ENCODE results near the gene DCST2.

Gene DCST2

DNA sequence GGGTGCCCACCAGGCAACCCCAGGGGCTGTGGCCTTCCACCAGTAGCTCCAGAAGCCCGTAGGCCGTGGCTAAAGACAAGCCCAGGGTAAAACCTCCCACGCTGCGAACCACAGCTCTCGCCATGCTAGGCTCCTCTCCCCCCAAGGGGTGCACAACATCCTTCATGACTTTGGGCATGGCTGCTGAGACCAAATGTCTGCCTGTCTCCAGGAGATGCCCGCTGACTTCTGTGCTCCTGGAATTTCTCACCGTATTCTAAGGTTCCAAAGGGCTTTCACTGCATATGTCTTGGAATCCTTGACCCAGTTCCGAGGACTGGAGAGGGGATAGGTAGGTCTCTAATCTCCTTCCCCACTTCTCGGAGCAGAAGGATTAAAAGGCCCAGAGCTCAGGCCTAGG, at the start of gene DCST2, which contains the start of gene DCST1:
Gene DCST2, minus strand, starts transcription at position 258 of the 400 bp plus-strand sequence. Its CDS starts 80 bp downstream, at position 178.
Gene DCST1, plus strand, starts transcription at position 301 of the 400 bp plus-strand sequence. CDS start 213 bp downstream, outside the sequence.
- H3K27me3 ChIP-seq (ENCODE audit: control insufficient read depth, insufficient read depth, low read length) = no peaks in the 10 kb centered on the region; the same call in 1 of the 2 replicates
- peaks cover 4% of the 10 kb centered on the region; the same call in 1 of the 2 replicates for H3K4me1 ChIP-seq (ENCODE audit: control insufficient read depth, insufficient read depth, low read length)
- H3K9me3 ChIP-seq (ENCODE audit: control insufficient read depth, insufficient read depth, low read depth, low read length) = no peaks in the 10 kb centered on the region
- no peak within 1 kb of the TSS for H3K9ac ChIP-seq (ENCODE audit: low read length)
- no peak within 1 kb of the TSS for H3K27ac ChIP-seq (ENCODE audit: low read depth, low read length)
- H3K36me3 ChIP-seq (ENCODE audit: control insufficient read depth, insufficient read depth, low read length) = no peaks in the 10 kb centered on the region
- H3K4me3 ChIP-seq (ENCODE audit: low read depth, low read length) = no peak within 1 kb of the TSS

- Histone ChIP-seq H3K36me3 (ENCODE audit: control insufficient read depth, insufficient read depth, low read length) (no peaks in the 10 kb centered on the region), H3K27ac (ENCODE audit: low read depth, low read length) (no peak overlapping the region), H3K9me3 (ENCODE audit: control insufficient read depth, insufficient read depth, low read depth, low read length) (no peaks in the 10 kb centered on the region), H3K27me3 (ENCODE audit: control insufficient read depth, insufficient read depth, low read length) (peaks cover 64% of the 10 kb centered on the region), H3K9ac (ENCODE audit: low read length) (no peak overlapping the region), H3K4me1 (ENCODE audit: control insufficient read depth, insufficient read depth, low read length) (peaks cover 41% of the 10 kb centered on the region), H3K4me3 (ENCODE audit: low read depth, low read length) (0 out of 2 replicates have a peak overlapping the region, but pooled peaks have one; percentile 60)
These were observed 49.5 kb upstream of the DCST2 start for GRCh38 chr1:155083052-155083541.

DNA sequence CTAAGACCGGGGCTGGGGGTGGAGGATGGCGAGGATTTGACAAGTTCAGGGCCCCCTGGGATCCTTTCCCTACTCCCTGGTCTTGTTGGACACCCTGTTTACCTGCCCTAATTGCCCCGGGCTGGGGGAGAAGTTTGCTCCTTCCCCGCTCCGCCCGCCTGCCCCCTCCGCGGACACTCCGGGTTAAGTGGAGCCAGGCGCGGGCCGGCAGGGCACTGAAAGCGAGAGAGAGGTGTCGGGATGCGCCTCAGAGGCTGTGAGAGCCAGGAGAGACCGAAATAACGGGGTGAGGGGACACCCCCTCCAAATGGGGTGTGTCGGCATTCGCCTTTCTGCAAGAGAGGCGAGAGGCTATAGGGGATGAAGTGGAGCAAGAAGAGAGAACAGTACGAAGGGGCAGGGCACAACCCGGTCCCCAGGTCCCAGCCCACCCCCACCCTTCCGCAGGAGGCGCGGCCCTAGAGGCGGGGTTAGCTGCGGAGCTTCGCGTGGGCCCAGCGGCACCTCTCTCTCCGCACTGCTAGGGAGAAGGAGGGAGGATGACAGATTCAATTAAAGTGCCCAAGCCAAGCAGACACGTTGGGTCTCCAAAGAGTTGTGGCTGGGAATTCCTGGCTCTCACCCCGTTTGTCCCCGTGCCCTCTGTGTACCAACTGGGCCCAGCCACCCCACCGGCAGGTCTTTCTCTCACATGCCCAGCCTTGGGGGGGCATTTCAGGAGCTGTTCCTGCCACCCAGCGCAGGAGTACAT, 48.9 kb upstream of the DCST2 start:
- peak overlapping the region; percentile 60 for H3K4me3 ChIP-seq (ENCODE audit: low read depth, low read length)
- peaks cover 70% of the 10 kb centered on the region for H3K27me3 ChIP-seq (ENCODE audit: control insufficient read depth, insufficient read depth, low read length)
- H3K9me3 ChIP-seq (ENCODE audit: control insufficient read depth, insufficient read depth, low read depth, low read length) = no peaks in the 10 kb centered on the region
- no peaks in the 10 kb centered on the region for H3K36me3 ChIP-seq (ENCODE audit: control insufficient read depth, insufficient read depth, low read length)
- no peak overlapping the region for H3K27ac ChIP-seq (ENCODE audit: low read depth, low read length)
- H3K9ac ChIP-seq (ENCODE audit: low read length) = no peak overlapping the region
- H3K4me1 ChIP-seq (ENCODE audit: control insufficient read depth, insufficient read depth, low read length) = peaks cover 42% of the 10 kb centered on the region

DNA sequence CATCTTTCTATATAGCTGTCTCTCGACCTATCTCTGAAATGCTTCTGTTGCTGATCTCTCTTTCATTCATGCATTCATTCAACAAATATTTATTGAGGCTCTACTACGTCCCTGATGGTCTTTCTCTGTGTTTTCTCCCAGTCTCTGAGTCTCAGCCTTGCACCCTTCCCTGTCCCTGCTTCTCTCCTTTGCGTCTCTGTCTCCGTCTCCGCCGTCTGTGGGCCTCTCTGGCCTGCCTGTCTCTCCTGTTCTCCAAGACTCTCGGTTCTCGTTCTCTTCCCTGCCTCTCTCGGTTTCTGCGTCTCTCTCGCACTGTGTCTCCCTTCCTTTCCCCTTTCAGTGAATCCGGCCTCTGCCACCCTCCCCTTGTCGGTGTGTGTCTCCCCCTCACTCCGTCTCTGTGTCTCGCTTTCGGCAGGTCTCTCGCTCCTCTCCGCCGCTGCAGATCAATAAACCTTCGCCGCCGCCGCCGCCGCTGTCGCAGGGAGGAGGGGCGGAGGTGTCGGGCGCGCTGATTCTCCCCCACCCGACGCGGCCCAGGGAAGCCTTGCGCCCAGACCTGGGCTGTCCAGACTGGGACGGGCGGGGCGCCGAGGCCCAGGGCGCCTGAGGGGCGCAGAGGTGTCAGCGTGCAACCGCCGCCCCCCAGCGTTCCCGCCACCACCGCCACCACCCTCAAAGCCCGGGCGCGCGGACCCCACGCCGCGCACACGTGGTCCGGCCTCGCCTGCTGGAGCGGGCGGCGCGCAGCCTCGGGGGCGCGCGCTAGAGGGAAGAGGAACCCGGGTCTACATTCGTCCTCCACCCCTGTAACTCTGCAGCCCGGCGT, 48.1 kb upstream of the DCST2 start:
- Histone ChIP-seq H3K27me3 (ENCODE audit: control insufficient read depth, insufficient read depth, low read length) (peaks cover 73% of the 10 kb centered on the region), H3K9me3 (ENCODE audit: control insufficient read depth, insufficient read depth, low read depth, low read length) (no peaks in the 10 kb centered on the region), H3K4me1 (ENCODE audit: control insufficient read depth, insufficient read depth, low read length) (peaks cover 41% of the 10 kb centered on the region), H3K27ac (ENCODE audit: low read depth, low read length) (no peak overlapping the region), H3K4me3 (ENCODE audit: low read depth, low read length) (peak overlapping the region; percentile 60), H3K9ac (ENCODE audit: low read length) (no peak overlapping the region), H3K36me3 (ENCODE audit: control insufficient read depth, insufficient read depth, low read length) (no peaks in the 10 kb centered on the region)

GRCh38 chr1:155080312-155081228, 47.0 kb upstream of the DCST2 start:
- Histone ChIP-seq H3K9ac (ENCODE audit: low read length) (peak overlapping the region; percentile 22), H3K27me3 (ENCODE audit: control insufficient read depth, insufficient read depth, low read length) (peaks cover 75% of the 10 kb centered on the region), H3K4me1 (ENCODE audit: control insufficient read depth, insufficient read depth, low read length) (peaks cover 35% of the 10 kb centered on the region), H3K9me3 (ENCODE audit: control insufficient read depth, insufficient read depth, low read depth, low read length) (no peaks in the 10 kb centered on the region), H3K36me3 (ENCODE audit: control insufficient read depth, insufficient read depth, low read length) (no peaks in the 10 kb centered on the region), H3K27ac (ENCODE audit: low read depth, low read length) (no peak overlapping the region), H3K4me3 (ENCODE audit: low read depth, low read length) (peak overlapping the region; percentile 60)

- no peak overlapping the region for H3K27ac ChIP-seq (ENCODE audit: low read depth, low read length)
- H3K27me3 ChIP-seq (ENCODE audit: control insufficient read depth, insufficient read depth, low read length) = peaks cover 84% of the 10 kb centered on the region
- peaks cover 35% of the 10 kb centered on the region for H3K4me1 ChIP-seq (ENCODE audit: control insufficient read depth, insufficient read depth, low read length)
These were observed 46.1 kb upstream of the DCST2 start for GRCh38 chr1:155079487-155080311.

GRCh38 chr1:155079210-155079486, 45.6 kb upstream of the DCST2 start:
- no peaks in the 10 kb centered on the region for H3K36me3 ChIP-seq (ENCODE audit: control insufficient read depth, insufficient read depth, low read length)
- H3K4me3 ChIP-seq (ENCODE audit: low read depth, low read length) = peak overlapping the region; percentile 60
- peaks cover 82% of the 10 kb centered on the region for H3K27me3 ChIP-seq (ENCODE audit: control insufficient read depth, insufficient read depth, low read length)
- H3K4me1 ChIP-seq (ENCODE audit: control insufficient read depth, insufficient read depth, low read length) = peaks cover 31% of the 10 kb centered on the region
- H3K9me3 ChIP-seq (ENCODE audit: control insufficient read depth, insufficient read depth, low read depth, low read length) = no peaks in the 10 kb centered on the region
- no peak overlapping the region for H3K27ac ChIP-seq (ENCODE audit: low read depth, low read length)
- no peak overlapping the region for H3K9ac ChIP-seq (ENCODE audit: low read length)

More at GRCh38 chr1:155079487-155080311, 46.1 kb upstream of the DCST2 start:
- no peaks in the 10 kb centered on the region for H3K9me3 ChIP-seq (ENCODE audit: control insufficient read depth, insufficient read depth, low read depth, low read length)
- no peaks in the 10 kb centered on the region for H3K36me3 ChIP-seq (ENCODE audit: control insufficient read depth, insufficient read depth, low read length)
- peak overlapping the region; percentile 60 for H3K4me3 ChIP-seq (ENCODE audit: low read depth, low read length)
- peak overlapping the region; percentile 21 for H3K9ac ChIP-seq (ENCODE audit: low read length)

GRCh38 chr1:155078469-155079209, 45.1 kb upstream of the DCST2 start, which contains the start of gene EFNA3:
Gene EFNA3 (plus strand): TSS chr1:155078837. CDS start chr1:155078942, 105 bp downstream.
- Histone ChIP-seq H3K9me3 (ENCODE audit: control insufficient read depth, insufficient read depth, low read depth, low read length) (no peaks in the 10 kb centered on the region), H3K36me3 (ENCODE audit: control insufficient read depth, insufficient read depth, low read length) (no peaks in the 10 kb centered on the region), H3K4me3 (ENCODE audit: low read depth, low read length) (peak within 1 kb of the TSS; percentile 60), H3K27me3 (ENCODE audit: control insufficient read depth, insufficient read depth, low read length) (peaks cover 77% of the 10 kb centered on the region), H3K9ac (ENCODE audit: low read length) (peak within 1 kb of the TSS; percentile 21), H3K4me1 (ENCODE audit: control insufficient read depth, insufficient read depth, low read length) (peaks cover 30% of the 10 kb centered on the region), H3K27ac (ENCODE audit: low read depth, low read length) (no peak within 1 kb of the TSS)

DNA sequence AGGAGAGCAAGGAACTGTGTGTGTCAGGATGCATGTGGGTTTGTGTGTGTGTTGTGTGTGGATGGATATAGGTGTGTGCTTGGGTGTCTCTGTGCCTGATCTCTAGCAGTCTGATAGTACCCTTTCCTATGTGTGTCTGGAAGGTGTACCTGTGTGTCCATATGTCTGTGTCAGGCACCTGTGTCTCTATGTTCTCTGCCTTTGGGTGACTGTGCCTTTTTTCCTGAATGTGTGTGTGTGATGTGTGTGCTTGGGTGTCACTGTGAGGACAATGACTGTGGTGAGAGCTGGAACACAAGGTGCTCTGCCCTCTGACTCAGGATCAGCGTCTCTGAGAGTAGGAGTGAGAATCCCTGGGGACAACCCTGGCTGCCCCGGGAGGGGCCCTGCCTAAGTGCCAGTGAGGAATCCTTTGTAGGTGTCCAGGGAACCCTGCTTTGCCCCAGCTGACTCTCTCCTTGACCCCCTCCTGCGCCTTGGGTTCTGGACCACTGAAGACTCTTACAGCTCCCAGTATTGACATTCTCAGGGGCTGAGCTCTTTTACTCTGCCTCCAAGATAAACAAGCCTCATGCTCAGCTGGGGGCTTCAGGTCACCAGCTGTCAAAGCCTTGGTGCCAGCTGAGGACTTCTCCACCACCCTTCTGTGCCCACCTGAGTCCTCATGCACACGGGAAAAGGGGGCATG, 44.3 kb upstream of the DCST2 start:
- H3K27me3 ChIP-seq (ENCODE audit: control insufficient read depth, insufficient read depth, low read length) = peaks cover 73% of the 10 kb centered on the region
- no peak overlapping the region for H3K9ac ChIP-seq (ENCODE audit: low read length)
- no peak overlapping the region for H3K27ac ChIP-seq (ENCODE audit: low read depth, low read length)
- H3K4me1 ChIP-seq (ENCODE audit: control insufficient read depth, insufficient read depth, low read length) = peaks cover 36% of the 10 kb centered on the region
- H3K36me3 ChIP-seq (ENCODE audit: control insufficient read depth, insufficient read depth, low read length) = no peaks in the 10 kb centered on the region
- H3K9me3 ChIP-seq (ENCODE audit: control insufficient read depth, insufficient read depth, low read depth, low read length) = no peaks in the 10 kb centered on the region
- H3K4me3 ChIP-seq (ENCODE audit: low read depth, low read length) = peak overlapping the region; percentile 60
